Ishikawa (cell line): ENCODE measurements around the gene PPFIA4.

ENCODE experiments used
- CEBPB ChIP-seq: IDR thresholded peaks from 2 replicates; pipeline ENCODE4 v1.6.1; 2012
- CREB1 ChIP-seq: IDR thresholded peaks from 2 replicates; pipeline ENCODE4 v1.6.1; 2012; ENCODE audit warnings: low read depth
- EGR1 ChIP-seq: IDR thresholded peaks from 2 replicates; pipeline ENCODE4 v1.6.1; 2012
- EP300 ChIP-seq: IDR thresholded peaks from 2 replicates; pipeline ENCODE4 v1.6.1; 2012; ENCODE audit warnings: borderline replicate concordance
- FOXM1 ChIP-seq: IDR thresholded peaks from 2 replicates; pipeline ENCODE4 v1.6.1; 2012; ENCODE audit warnings: low read depth, borderline replicate concordance
- MAX ChIP-seq: IDR thresholded peaks from 2 replicates; pipeline ENCODE4 v1.6.1; 2012
- NFIC ChIP-seq: IDR thresholded peaks from 2 replicates; pipeline ENCODE4 v1.6.1; 2012
- RAD21 ChIP-seq: IDR thresholded peaks from 2 replicates; pipeline ENCODE4 v1.6.1; 2012; ENCODE audit warnings: low read depth
- REST ChIP-seq: IDR thresholded peaks from 2 replicates; pipeline ENCODE4 v1.6.1; 2012; ENCODE audit warnings: low read depth, mild to moderate bottlenecking
- TAF1 ChIP-seq: IDR thresholded peaks from 2 replicates; pipeline ENCODE4 v1.6.1; 2012; ENCODE audit warnings: low read depth, mild to moderate bottlenecking
- TCF12 ChIP-seq: IDR thresholded peaks from 2 replicates; pipeline ENCODE4 v1.6.1; 2012; ENCODE audit warnings: low read depth
- TEAD4 ChIP-seq: IDR thresholded peaks from 2 replicates; pipeline ENCODE4 v1.6.1; 2012
- USF1 ChIP-seq: IDR thresholded peaks from 2 replicates; pipeline ENCODE4 v1.6.1; 2012
- YY1 ChIP-seq: IDR thresholded peaks from 2 replicates; pipeline ENCODE4 v1.6.1; 2012; ENCODE audit warnings: low read depth
- ZBTB7A ChIP-seq: IDR thresholded peaks from 2 replicates; pipeline ENCODE4 v1.6.1; 2012; ENCODE audit warnings: low read depth

PPFIA4 gene

GRCh38 chr1:203089001-203089650, 62.8 kb downstream of the PPFIA4 start:
- TF ChIP-seq TAF1, result no peak
- no peak for TF ChIP-seq CEBPB
- TF ChIP-seq TCF12, result no peak
- no peak for TF ChIP-seq EP300
- no peak for TF ChIP-seq CREB1
- no peak for TF ChIP-seq EGR1
- TF ChIP-seq ZBTB7A, result no peak
- TF ChIP-seq YY1, result no peak
- TF ChIP-seq USF1, result no peak
- no peak for TF ChIP-seq REST
- no peak for TF ChIP-seq FOXM1
- TF ChIP-seq TEAD4, result no peak
- TF ChIP-seq NFIC, result no peak
- TF ChIP-seq MAX, result no peak

DNA sequence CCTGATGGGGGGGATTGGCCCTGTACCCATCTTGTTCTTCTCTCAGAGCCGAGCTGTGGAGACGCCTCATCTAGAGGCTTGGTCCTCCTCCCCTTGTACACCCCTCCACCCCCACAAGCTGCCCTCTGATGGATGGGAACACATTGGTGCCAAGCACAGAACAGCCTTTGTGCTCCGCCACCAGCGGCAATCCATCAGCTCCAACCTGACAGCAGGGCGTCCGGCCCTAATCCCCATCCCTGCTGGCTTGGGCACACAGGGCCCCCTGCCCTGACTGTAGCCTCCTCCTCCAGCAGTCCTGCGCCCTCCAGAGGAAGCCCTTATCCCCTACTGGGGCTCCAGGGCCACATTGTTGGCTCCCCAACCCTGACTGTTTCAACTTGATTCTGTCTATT, 63.4 kb downstream of the PPFIA4 start:
- no peak for TF ChIP-seq TCF12
- no peak for TF ChIP-seq EP300
- TF ChIP-seq TAF1, result no peak
- TF ChIP-seq ZBTB7A, result no peak
- no peak for TF ChIP-seq USF1
- no peak for TF ChIP-seq REST
- no peak for TF ChIP-seq TEAD4
- no peak for TF ChIP-seq MAX
- TF ChIP-seq YY1, result no peak
- no peak for TF ChIP-seq FOXM1
- TF ChIP-seq CREB1, result no peak
- no peak for TF ChIP-seq RAD21
- TF ChIP-seq CEBPB, result no peak
- no peak for TF ChIP-seq EGR1
- TF ChIP-seq NFIC, result no peak

DNA sequence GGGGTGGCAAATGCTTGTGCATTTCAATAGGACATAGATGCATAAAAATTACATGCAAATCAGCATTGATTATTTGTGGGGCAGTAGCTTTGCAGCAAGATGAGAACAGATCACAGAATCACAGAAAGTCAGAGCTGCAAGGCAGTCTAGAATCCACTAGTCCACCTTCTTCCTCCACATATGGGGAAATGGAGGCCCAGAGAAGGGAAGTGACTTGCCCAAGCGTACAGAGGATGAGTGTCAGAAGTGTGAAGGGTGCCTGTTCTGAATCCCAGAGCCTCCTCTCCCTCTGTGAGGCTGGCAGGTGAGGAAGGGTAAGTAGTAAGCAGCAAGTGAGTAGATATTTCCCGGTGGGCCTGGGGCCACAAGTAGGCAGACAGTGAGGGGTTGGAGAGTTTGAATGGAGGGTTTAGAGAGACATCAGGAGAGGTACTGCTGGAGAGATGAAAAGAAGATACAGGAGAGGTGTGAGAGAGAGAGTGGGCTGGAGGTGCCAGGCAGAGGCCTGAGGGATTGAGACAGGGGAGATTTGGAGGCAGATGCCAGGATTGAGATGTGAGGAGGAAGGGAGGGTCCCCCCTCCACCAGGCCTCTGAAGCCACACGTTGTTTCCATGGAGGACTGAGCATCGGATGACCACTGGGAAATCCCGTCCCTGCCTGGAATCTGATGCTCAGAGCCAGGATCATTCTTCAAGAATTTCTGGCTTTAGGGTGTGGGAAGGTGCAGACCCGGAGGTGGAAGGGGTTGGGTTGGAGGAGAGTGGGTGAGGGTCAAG, 64.3 kb downstream of the PPFIA4 start:
- TF ChIP-seq TAF1, result no peak
- TF ChIP-seq TEAD4, result no peak
- TF ChIP-seq RAD21, result no peak
- no peak for TF ChIP-seq YY1
- no peak for TF ChIP-seq TCF12
- no peak for TF ChIP-seq MAX
- TF ChIP-seq CEBPB, result no peak
- TF ChIP-seq CREB1, result no peak
- TF ChIP-seq ZBTB7A, result no peak
- no peak for TF ChIP-seq EGR1
- no peak for TF ChIP-seq REST
- TF ChIP-seq EP300, result no peak
- TF ChIP-seq USF1, result no peak
- no peak for TF ChIP-seq NFIC
- TF ChIP-seq FOXM1, result no peak
